Nephron progenitor cell (in vitro differentiated cells): Measurements from ENCODE around the gene GRIK3.

Experiments
- DNase-seq: peaks from one replicate; pipeline ENCODE4 v3.0.0; 2021
- H3K27ac Mint-ChIP-seq: 2 replicates; pipeline ENCODE4 v1.8.0; 2021; ENCODE audit warnings: mild to moderate bottlenecking, moderate library complexity, mixed read lengths
- H3K27me3 Mint-ChIP-seq: 2 replicates; pipeline ENCODE4 v1.8.0; 2021; ENCODE audit warnings: mild to moderate bottlenecking, low read depth, mixed read lengths; ENCODE audit not compliant: poor library complexity
- H3K36me3 Mint-ChIP-seq: 2 replicates; pipeline ENCODE4 v1.8.0; 2021; ENCODE audit warnings: low read depth, mixed read lengths
- H3K4me1 Mint-ChIP-seq: 2 replicates; pipeline ENCODE4 v1.8.0; 2021; ENCODE audit warnings: mixed read lengths
- H3K4me3 Mint-ChIP-seq: 2 replicates; pipeline ENCODE4 v1.8.0; 2021; ENCODE audit warnings: mild to moderate bottlenecking, moderate library complexity, mixed read lengths
- H3K9me3 Mint-ChIP-seq: 2 replicates; pipeline ENCODE4 v1.8.0; 2021; ENCODE audit warnings: mild to moderate bottlenecking, moderate library complexity, mixed read lengths
- CTCF ChIP-seq: fragments of 200-600 bp; sonication (generic); IDR thresholded peaks from 2 replicates; pipeline ENCODE4 v1.5.0; 2021; ENCODE audit warnings: antibody characterized with exemption

The GRIK3 gene

GRCh38 chr1:36844917-36845316 is 189.4 kb downstream of the GRIK3 start:
- TF ChIP-seq CTCF: no peak
- Mint-ChIP-seq H3K27ac (no peak overlapping the region), H3K27me3 (peaks cover 8% of the 10 kb centered on the region), H3K4me3 (no peak overlapping the region), H3K36me3 (no peaks in the 10 kb centered on the region), H3K4me1 (peaks cover 15% of the 10 kb centered on the region), H3K9me3 (no peaks in the 10 kb centered on the region)
- no peak for DNase-seq

- Mint-ChIP-seq H3K36me3 (no peaks in the 10 kb centered on the region), H3K27ac (no peak overlapping the region), H3K4me3 (no peak overlapping the region), H3K27me3 (peaks cover 8% of the 10 kb centered on the region), H3K9me3 (no peaks in the 10 kb centered on the region), H3K4me1 (peaks cover 17% of the 10 kb centered on the region)
- no peak for DNase-seq
- no peak for TF ChIP-seq CTCF
These were observed 190.3 kb downstream of the GRIK3 start for GRCh38 chr1:36843906-36844610.

GRCh38 chr1:36843027-36843426 is 191.3 kb downstream of the GRIK3 start:
- H3K36me3 Mint-ChIP-seq: no peaks in the 10 kb centered on the region
- peaks cover 27% of the 10 kb centered on the region for H3K4me1 Mint-ChIP-seq
- H3K27me3 Mint-ChIP-seq: peaks cover 8% of the 10 kb centered on the region
- H3K9me3 Mint-ChIP-seq: no peaks in the 10 kb centered on the region
- no peak for DNase-seq
- no peak for TF ChIP-seq CTCF
- no peak overlapping the region for H3K27ac Mint-ChIP-seq
- no peak overlapping the region for H3K4me3 Mint-ChIP-seq

- Mint-ChIP-seq H3K27ac (no peak overlapping the region), H3K27me3 (peaks cover 8% of the 10 kb centered on the region), H3K4me1 (peaks cover 33% of the 10 kb centered on the region), H3K9me3 (no peaks in the 10 kb centered on the region), H3K4me3 (no peak overlapping the region), H3K36me3 (no peaks in the 10 kb centered on the region)
- no peak for TF ChIP-seq CTCF
- DNase-seq: no peak
These were observed 191.9 kb downstream of the GRIK3 start for GRCh38 chr1:36842448-36842847.

- Mint-ChIP-seq H3K9me3 (no peaks in the 10 kb centered on the region), H3K27ac (no peak overlapping the region), H3K27me3 (peaks cover 7% of the 10 kb centered on the region), H3K4me3 (no peak overlapping the region), H3K4me1 (peaks cover 54% of the 10 kb centered on the region), H3K36me3 (no peaks in the 10 kb centered on the region)
- no peak for TF ChIP-seq CTCF
- DNase-seq: no peak
These were observed 194.8 kb downstream of the GRIK3 start for GRCh38 chr1:36839485-36839884.

- H3K27ac Mint-ChIP-seq: no peak overlapping the region
- no peaks in the 10 kb centered on the region for H3K9me3 Mint-ChIP-seq
- H3K27me3 Mint-ChIP-seq: peaks cover 7% of the 10 kb centered on the region
- TF ChIP-seq CTCF: no peak
- no peak overlapping the region for H3K4me3 Mint-ChIP-seq
- H3K36me3 Mint-ChIP-seq: no peaks in the 10 kb centered on the region
- no peak for DNase-seq
- H3K4me1 Mint-ChIP-seq: peaks cover 58% of the 10 kb centered on the region
These were observed 195.4 kb downstream of the GRIK3 start for GRCh38 chr1:36838888-36839287.
